ENCODE measurements around the gene CFAP90. TPM values are rescaled to one million over a fixed set of nuclear protein-coding genes. Genes with fewer than 3 reads are reported as not detected.

Gene CFAP90
- total RNA-seq, 1 experiment from 2014 or later: not detected

GRCh38 chr5:7857926-7858632 lies 7.1 kb upstream of the CFAP90 start:
- no peak for DNase-seq
- H3K79me2 ChIP-seq (ENCODE audit: low read length): no peaks in the 10 kb centered on the region
- no peak overlapping the region for H3K4me3 ChIP-seq (ENCODE audit: low read length)

GRCh38 chr5:7857361-7857760 lies 6.4 kb upstream of the CFAP90 start:
- Histone ChIP-seq H3K27me3 (ENCODE audit: low read length) (no peaks in the 10 kb centered on the region), H3K36me3 (ENCODE audit: insufficient read depth, low read length) (peaks cover 26% of the 10 kb centered on the region; the same call in 1 of the 2 replicates), H3K79me2 (ENCODE audit: low read length) (no peaks in the 10 kb centered on the region), H3K9me2 (replicated peaks; ENCODE audit: insufficient read depth, low read length) (no peaks in the 10 kb centered on the region), H4K20me1 (ENCODE audit: insufficient read depth, low read depth, low read length) (no peaks in the 10 kb centered on the region), H3K4me1 (ENCODE audit: low read length) (no peaks in the 10 kb centered on the region), H3K4me2 (ENCODE audit: low read depth, low read length, poor library complexity, severe bottlenecking) (no peak overlapping the region), H3K9ac (ENCODE audit: low read length) (no peak overlapping the region), H3K9me3 (ENCODE audit: low read length) (no peaks in the 10 kb centered on the region), H3K27ac (ENCODE audit: low read length) (no peak overlapping the region), H2AFZ (ENCODE audit: low read length) (no peak overlapping the region), H3K4me3 (ENCODE audit: low read length) (no peak overlapping the region)
- no peak for DNase-seq

More at GRCh38 chr5:7857926-7858632, 7.1 kb upstream of the CFAP90 start:
- H3K27ac ChIP-seq (ENCODE audit: low read length): no peak overlapping the region
- no peaks in the 10 kb centered on the region for H3K4me1 ChIP-seq (ENCODE audit: low read length)
- H3K9me3 ChIP-seq (ENCODE audit: low read length): no peaks in the 10 kb centered on the region
- H3K36me3 ChIP-seq (ENCODE audit: insufficient read depth, low read length): peaks cover 31% of the 10 kb centered on the region; the same call in 1 of the 2 replicates
- H2AFZ ChIP-seq (ENCODE audit: low read length): no peak overlapping the region
- H3K27me3 ChIP-seq (ENCODE audit: low read length): no peaks in the 10 kb centered on the region
- H3K9ac ChIP-seq (ENCODE audit: low read length): no peak overlapping the region
- H3K9me2 ChIP-seq (replicated peaks; ENCODE audit: insufficient read depth, low read length): no peaks in the 10 kb centered on the region
- no peak overlapping the region for H3K4me2 ChIP-seq (ENCODE audit: low read depth, low read length, poor library complexity, severe bottlenecking)
- no peaks in the 10 kb centered on the region for H4K20me1 ChIP-seq (ENCODE audit: insufficient read depth, low read depth, low read length)

- Histone ChIP-seq H2AFZ (ENCODE audit: low read length) (no peak overlapping the region), H3K9me2 (replicated peaks; ENCODE audit: insufficient read depth, low read length) (no peaks in the 10 kb centered on the region), H4K20me1 (ENCODE audit: insufficient read depth, low read depth, low read length) (no peaks in the 10 kb centered on the region), H3K27me3 (ENCODE audit: low read length) (no peaks in the 10 kb centered on the region), H3K27ac (ENCODE audit: low read length) (no peak overlapping the region), H3K4me2 (ENCODE audit: low read depth, low read length, poor library complexity, severe bottlenecking) (no peak overlapping the region), H3K4me3 (ENCODE audit: low read length) (no peak overlapping the region), H3K36me3 (ENCODE audit: insufficient read depth, low read length) (peaks cover 22% of the 10 kb centered on the region; the same call in 1 of the 2 replicates), H3K9ac (ENCODE audit: low read length) (no peak overlapping the region), H3K79me2 (ENCODE audit: low read length) (no peaks in the 10 kb centered on the region), H3K4me1 (ENCODE audit: low read length) (no peaks in the 10 kb centered on the region), H3K9me3 (ENCODE audit: low read length) (no peaks in the 10 kb centered on the region)
- peak; percentile 77 for DNase-seq
Measured at GRCh38 chr5:7856855-7857254, 5.9 kb upstream of the CFAP90 start.

- no peak overlapping the region for H2AFZ ChIP-seq (ENCODE audit: low read length)
- H3K9me2 ChIP-seq (replicated peaks; ENCODE audit: insufficient read depth, low read length): no peaks in the 10 kb centered on the region
- H3K27ac ChIP-seq (ENCODE audit: low read length): no peak overlapping the region
- no peak overlapping the region for H3K4me2 ChIP-seq (ENCODE audit: low read depth, low read length, poor library complexity, severe bottlenecking)
- H4K20me1 ChIP-seq (ENCODE audit: insufficient read depth, low read depth, low read length): no peaks in the 10 kb centered on the region
- H3K4me1 ChIP-seq (ENCODE audit: low read length): no peaks in the 10 kb centered on the region
- H3K9me3 ChIP-seq (ENCODE audit: low read length): no peaks in the 10 kb centered on the region
- H3K9ac ChIP-seq (ENCODE audit: low read length): no peak overlapping the region
- DNase-seq: no peak
- H3K4me3 ChIP-seq (ENCODE audit: low read length): no peak overlapping the region
- H3K27me3 ChIP-seq (ENCODE audit: low read length): no peaks in the 10 kb centered on the region
- H3K79me2 ChIP-seq (ENCODE audit: low read length): no peaks in the 10 kb centered on the region
- peaks cover 14% of the 10 kb centered on the region; the same call in 1 of the 2 replicates for H3K36me3 ChIP-seq (ENCODE audit: insufficient read depth, low read length)
Measured at GRCh38 chr5:7855611-7856010, 4.7 kb upstream of the CFAP90 start.

- Histone ChIP-seq H3K9ac (ENCODE audit: low read length) (no peak overlapping the region), H3K4me1 (ENCODE audit: low read length) (no peaks in the 10 kb centered on the region), H3K9me2 (replicated peaks; ENCODE audit: insufficient read depth, low read length) (no peaks in the 10 kb centered on the region), H3K27me3 (ENCODE audit: low read length) (no peaks in the 10 kb centered on the region), H3K9me3 (ENCODE audit: low read length) (no peaks in the 10 kb centered on the region), H2AFZ (ENCODE audit: low read length) (no peak overlapping the region), H3K36me3 (ENCODE audit: insufficient read depth, low read length) (no peaks in the 10 kb centered on the region), H3K4me2 (ENCODE audit: low read depth, low read length, poor library complexity, severe bottlenecking) (no peak overlapping the region), H3K4me3 (ENCODE audit: low read length) (no peak overlapping the region), H3K27ac (ENCODE audit: low read length) (no peak overlapping the region), H3K79me2 (ENCODE audit: low read length) (no peaks in the 10 kb centered on the region), H4K20me1 (ENCODE audit: insufficient read depth, low read depth, low read length) (no peaks in the 10 kb centered on the region)
- no peak for DNase-seq
Measured at GRCh38 chr5:7852988-7853387, 2.1 kb upstream of the CFAP90 start.

GRCh38 chr5:7852542-7852941 lies 1.6 kb upstream of the CFAP90 start:
- DNase-seq: no peak
- Histone ChIP-seq H3K79me2 (ENCODE audit: low read length) (no peaks in the 10 kb centered on the region), H3K4me1 (ENCODE audit: low read length) (no peaks in the 10 kb centered on the region), H3K4me2 (ENCODE audit: low read depth, low read length, poor library complexity, severe bottlenecking) (no peak overlapping the region), H3K9me3 (ENCODE audit: low read length) (no peaks in the 10 kb centered on the region), H4K20me1 (ENCODE audit: insufficient read depth, low read depth, low read length) (no peaks in the 10 kb centered on the region), H3K9me2 (replicated peaks; ENCODE audit: insufficient read depth, low read length) (no peaks in the 10 kb centered on the region), H3K36me3 (ENCODE audit: insufficient read depth, low read length) (no peaks in the 10 kb centered on the region), H3K9ac (ENCODE audit: low read length) (no peak overlapping the region), H2AFZ (ENCODE audit: low read length) (no peak overlapping the region), H3K4me3 (ENCODE audit: low read length) (no peak overlapping the region), H3K27ac (ENCODE audit: low read length) (no peak overlapping the region), H3K27me3 (ENCODE audit: low read length) (no peaks in the 10 kb centered on the region)

GRCh38 chr5:7851617-7852289 lies 820 bp upstream of the CFAP90 start:
- H3K9ac ChIP-seq (ENCODE audit: low read length): no peak overlapping the region
- no peaks in the 10 kb centered on the region for H3K36me3 ChIP-seq (ENCODE audit: insufficient read depth, low read length)
- H2AFZ ChIP-seq (ENCODE audit: low read length): no peak overlapping the region

GRCh38 chr5:7851240-7851592 lies 283 bp upstream of the CFAP90 start:
- Histone ChIP-seq H3K4me3 (ENCODE audit: low read length) (no peak overlapping the region), H3K36me3 (ENCODE audit: insufficient read depth, low read length) (no peaks in the 10 kb centered on the region), H4K20me1 (ENCODE audit: insufficient read depth, low read depth, low read length) (no peaks in the 10 kb centered on the region), H2AFZ (ENCODE audit: low read length) (no peak overlapping the region), H3K9ac (ENCODE audit: low read length) (no peak overlapping the region), H3K4me2 (ENCODE audit: low read depth, low read length, poor library complexity, severe bottlenecking) (no peak overlapping the region), H3K9me2 (replicated peaks; ENCODE audit: insufficient read depth, low read length) (no peaks in the 10 kb centered on the region), H3K9me3 (ENCODE audit: low read length) (no peaks in the 10 kb centered on the region), H3K27me3 (ENCODE audit: low read length) (no peaks in the 10 kb centered on the region), H3K79me2 (ENCODE audit: low read length) (no peaks in the 10 kb centered on the region), H3K4me1 (ENCODE audit: low read length) (peaks cover 5% of the 10 kb centered on the region), H3K27ac (ENCODE audit: low read length) (no peak overlapping the region)
- no peak for DNase-seq

More at GRCh38 chr5:7851617-7852289, 820 bp upstream of the CFAP90 start:
- Histone ChIP-seq H3K9me2 (replicated peaks; ENCODE audit: insufficient read depth, low read length) (no peaks in the 10 kb centered on the region), H3K27me3 (ENCODE audit: low read length) (no peaks in the 10 kb centered on the region), H4K20me1 (ENCODE audit: insufficient read depth, low read depth, low read length) (no peaks in the 10 kb centered on the region), H3K9me3 (ENCODE audit: low read length) (no peaks in the 10 kb centered on the region), H3K27ac (ENCODE audit: low read length) (no peak overlapping the region), H3K4me3 (ENCODE audit: low read length) (no peak overlapping the region), H3K79me2 (ENCODE audit: low read length) (no peaks in the 10 kb centered on the region), H3K4me1 (ENCODE audit: low read length) (0 out of 2 replicates have a peak, but pooled peaks cover under 1% of the 10 kb centered on the region), H3K4me2 (ENCODE audit: low read depth, low read length, poor library complexity, severe bottlenecking) (no peak overlapping the region)
- no peak for DNase-seq

All from Karpas-422 (cell line).